H9 (cell line): ENCODE data around the gene NCBP2L. TPM values are rescaled to one million over a fixed set of nuclear protein-coding genes. Genes with fewer than 3 reads are reported as not detected.

ENCODE experiments used
- DNase-seq: peaks from one replicate; pipeline ENCODE4 v3.0.0-alpha.2; 2017
- H2AFZ ChIP-seq: one replicate; pipeline ENCODE4 v1.6.1; 2013; ENCODE audit warnings: mild to moderate bottlenecking, low read length, control low read depth, moderate library complexity
- H2AK5ac ChIP-seq: 2 replicates; pipeline ENCODE4 v1.6.1; 2013; ENCODE audit warnings: low read length, control low read depth, mixed read lengths; ENCODE audit not compliant: insufficient read length
- H2BK120ac ChIP-seq: one replicate; pipeline ENCODE4 v1.6.1; 2013; ENCODE audit warnings: low read depth, mild to moderate bottlenecking, low read length, control low read depth, inconsistent platforms; ENCODE audit not compliant: poor library complexity, severe bottlenecking
- H2BK12ac ChIP-seq: 2 replicates; pipeline ENCODE4 v1.6.1; 2013; ENCODE audit warnings: low read length, control low read depth, mixed read lengths, low read depth; ENCODE audit not compliant: insufficient read length
- H2BK15ac ChIP-seq: 2 replicates; pipeline ENCODE4 v1.6.1; 2013; ENCODE audit warnings: low read depth, low read length, control low read depth
- H2BK20ac ChIP-seq: one replicate; pipeline ENCODE4 v1.6.1; 2013; ENCODE audit warnings: low read depth, mild to moderate bottlenecking, low read length, control low read depth, inconsistent platforms; ENCODE audit not compliant: poor library complexity, severe bottlenecking
- H2BK5ac ChIP-seq: 2 replicates; pipeline ENCODE4 v1.6.1; 2013; ENCODE audit warnings: low read length, control low read depth, mixed read lengths; ENCODE audit not compliant: insufficient read length
- H3K14ac ChIP-seq: 2 replicates; pipeline ENCODE4 v1.6.1; 2013; ENCODE audit warnings: low read length, control low read depth; ENCODE audit not compliant: insufficient read depth
- H3K18ac ChIP-seq: 2 replicates; pipeline ENCODE4 v1.6.1; 2013; ENCODE audit warnings: low read depth, mild to moderate bottlenecking, mixed read lengths, low read length, control low read depth; ENCODE audit not compliant: insufficient read length
- H3K23ac ChIP-seq: 2 replicates; pipeline ENCODE4 v1.6.1; 2013; ENCODE audit warnings: low read length, control low read depth, mixed read lengths, low read depth; ENCODE audit not compliant: insufficient read length
- H3K23me2 ChIP-seq: 2 replicates; pipeline ENCODE4 v1.6.1; 2013; ENCODE audit warnings: low read depth, mild to moderate bottlenecking, mixed read lengths, low read length, control low read depth; ENCODE audit not compliant: insufficient read length, poor library complexity, severe bottlenecking
- H3K27ac ChIP-seq: 2 replicates; pipeline ENCODE4 v1.5.1; 2013; ENCODE audit warnings: low read length, control low read depth, mixed read lengths, low read depth; ENCODE audit not compliant: insufficient read length
- H3K27me3 ChIP-seq: 2 replicates; pipeline ENCODE4 v1.6.1; 2013; ENCODE audit warnings: low read length, control low read depth, inconsistent platforms; ENCODE audit not compliant: insufficient read depth
- H3K4ac ChIP-seq: 2 replicates; pipeline ENCODE4 v1.6.1; 2013; ENCODE audit warnings: low read depth, mild to moderate bottlenecking, control low read depth, inconsistent platforms, low read length, moderate library complexity
- H3K4me1 ChIP-seq: 2 replicates; pipeline ENCODE4 v1.6.1; 2013; ENCODE audit warnings: low read length, control low read depth, inconsistent platforms; ENCODE audit not compliant: insufficient read depth
- H3K4me2 ChIP-seq: 2 replicates; pipeline ENCODE4 v1.6.1; 2013; ENCODE audit warnings: low read length, control low read depth, mixed read lengths; ENCODE audit not compliant: insufficient read length, insufficient read depth
- H3K56ac ChIP-seq: 2 replicates; pipeline ENCODE4 v1.6.1; 2013; ENCODE audit warnings: low read depth, mild to moderate bottlenecking, mixed read lengths, low read length, control low read depth; ENCODE audit not compliant: insufficient read length
- H3K79me1 ChIP-seq: 2 replicates; pipeline ENCODE4 v1.6.1; 2013; ENCODE audit warnings: low read depth, mild to moderate bottlenecking, moderate library complexity, low read length, control low read depth, inconsistent platforms; ENCODE audit not compliant: insufficient read depth, poor library complexity, severe bottlenecking
- H3K79me2 ChIP-seq: 2 replicates; pipeline ENCODE4 v1.6.1; 2013; ENCODE audit warnings: low read length, control low read depth, inconsistent platforms; ENCODE audit not compliant: insufficient read depth
- H3K9ac ChIP-seq: 2 replicates; pipeline ENCODE4 v1.6.1; 2013; ENCODE audit warnings: low read length, control low read depth, mixed read lengths; ENCODE audit not compliant: insufficient read length; ENCODE audit errors: extremely low read depth
- H3K9me3 ChIP-seq: one replicate; pipeline ENCODE4 v1.6.1; 2013; ENCODE audit warnings: low read depth, low read length, inconsistent platforms; ENCODE audit not compliant: control insufficient read depth
- H3T11ph ChIP-seq: one replicate; pipeline ENCODE4 v1.6.1; 2013; ENCODE audit warnings: mild to moderate bottlenecking, low read length, control low read depth, inconsistent platforms
- H4K20me1 ChIP-seq: one replicate; pipeline ENCODE4 v1.6.1; 2013; ENCODE audit not compliant: control insufficient read depth, insufficient read length, insufficient read depth
- H4K5ac ChIP-seq: 2 replicates; pipeline ENCODE4 v1.6.1; 2013; ENCODE audit warnings: low read depth, mild to moderate bottlenecking, mixed read lengths, low read length, control low read depth; ENCODE audit not compliant: insufficient read length
- H4K8ac ChIP-seq: replicated peaks from 2 replicates; pipeline ENCODE4 v1.6.1; 2013; ENCODE audit warnings: low read length, control low read depth, mixed read lengths, low read depth; ENCODE audit not compliant: insufficient read length
- H4K91ac ChIP-seq: 2 replicates; pipeline ENCODE4 v1.6.1; 2013; ENCODE audit warnings: low read depth, mild to moderate bottlenecking, moderate library complexity, mixed read lengths, low read length, control low read depth; ENCODE audit not compliant: insufficient read length
- H3K27ac Mint-ChIP-seq, 3 experiments: 2 replicates in 2 of 3; 3 replicates in 1 of 3; pipeline ENCODE4 v1.8.0; 2020 to 2021; ENCODE audit warnings: mixed read lengths in 3 of 3, mild to moderate bottlenecking in 1 of 3, moderate library complexity in 1 of 3
- H3K27me3 Mint-ChIP-seq: 2 replicates; pipeline ENCODE4 v1.8.0; 2021; ENCODE audit warnings: low read depth, mild to moderate bottlenecking, moderate library complexity, mixed read lengths
- H3K36me3 Mint-ChIP-seq, 3 experiments: 2 replicates in 2 of 3; 3 replicates in 1 of 3; pipeline ENCODE4 v1.8.0; 2020 to 2021; ENCODE audit warnings: low read depth in 3 of 3, mixed read lengths in 3 of 3; ENCODE audit not compliant: insufficient read depth in 1 of 3
- H3K4me1 Mint-ChIP-seq, 2 experiments: 2 replicates each; pipeline ENCODE4 v1.8.0; 2020; ENCODE audit warnings: mixed read lengths in 2 of 2
- H3K4me3 Mint-ChIP-seq, 2 experiments: 2 replicates in 1 of 2; 3 replicates in 1 of 2; pipeline ENCODE4 v1.8.0; 2020 to 2021; ENCODE audit warnings: mild to moderate bottlenecking in 2 of 2, mixed read lengths in 2 of 2, moderate library complexity in 1 of 2
- H3K9me3 Mint-ChIP-seq, 2 experiments: 2 replicates in 1 of 2; 3 replicates in 1 of 2; pipeline ENCODE4 v1.8.0; 2020; ENCODE audit warnings: mild to moderate bottlenecking in 2 of 2, mixed read lengths in 2 of 2, moderate library complexity in 1 of 2
- WGBS: extraction: QIAGEN DNeasy Blood & Tissue Kit; methylation state at CpG from one replicate; pipeline ENCODE4 v1.1.7; 2013; ENCODE audit warnings: missing lambda C conversion rate, low lambda C conversion rate, mixed read lengths; ENCODE audit not compliant: insufficient read length; ENCODE audit errors: extremely low coverage; 5-methylcytosine and 5-hydroxymethylcytosine counted together
- total RNA-seq: library from RNA; stranded (reverse); gene quantifications from 2 replicates; pipeline ENCODE4 v1.2.1, GENCODE V29; 2021
- TF ChIP-seq, protein P1 (sequence below): fragments of 200-600 bp; sonication (generic); conservative IDR thresholded peaks from 3 replicates; pipeline ENCODE4 v1.8.0; 2021; ENCODE audit warnings: antibody characterized with exemption, mild to moderate bottlenecking

Gene NCBP2L
- total RNA-seq, 1 experiment from 2014 or later = not detected

DNA sequence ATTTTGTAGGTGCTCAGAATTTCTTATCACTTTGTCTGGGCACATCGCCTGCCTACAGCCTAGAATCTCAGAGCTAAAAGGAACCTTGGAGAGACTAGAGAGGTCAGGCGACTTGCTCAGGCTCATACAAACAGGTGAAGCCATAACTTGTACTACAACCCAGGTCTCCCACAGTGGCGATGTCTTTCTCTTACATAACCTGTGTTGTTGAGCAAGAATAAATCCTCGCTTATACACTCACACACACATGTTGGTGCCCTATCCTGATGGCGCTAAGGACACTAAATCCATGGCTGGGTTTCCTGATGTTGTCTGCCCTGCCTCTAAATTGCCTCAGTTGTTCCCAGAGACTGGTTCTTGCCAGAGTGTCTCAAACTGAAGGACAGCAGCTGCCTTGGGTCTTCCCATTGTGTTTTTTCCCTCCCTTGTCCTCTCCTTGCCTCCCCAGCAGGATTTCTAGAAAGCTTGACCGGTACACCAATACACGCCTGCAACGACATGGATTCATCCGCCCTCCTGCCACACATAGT, 3.6 kb upstream of the NCBP2L start:
- H3K4me3 Mint-ChIP-seq = peak overlapping the region in 1 of 2 experiments; percentile 41; a peak in 2 of 5 replicates
- H2BK12ac ChIP-seq = no peak overlapping the region

More for the DNA sequence above, 3.6 kb upstream of the NCBP2L start:
- peaks cover 17% of the 10 kb centered on the region for H3K27me3 ChIP-seq
- H3K4me1 ChIP-seq = peaks cover 6% of the 10 kb centered on the region; the same call in 1 of the 2 replicates
- no peak overlapping the region for H2BK15ac ChIP-seq
- H2BK5ac ChIP-seq = no peak overlapping the region
- no peak overlapping the region for H3K18ac ChIP-seq
- H3K79me2 ChIP-seq = no peaks in the 10 kb centered on the region
- no peak overlapping the region for H2AFZ ChIP-seq
- H3K27ac ChIP-seq = no peak overlapping the region
- no peak overlapping the region for H3K14ac ChIP-seq
- H3K23me2 ChIP-seq = peaks cover 7% of the 10 kb centered on the region
- H4K5ac ChIP-seq = no peak overlapping the region
- no peaks in the 10 kb centered on the region for H4K20me1 ChIP-seq
- Mint-ChIP-seq H3K27me3 (peaks cover 45% of the 10 kb centered on the region), H3K27ac (no peak overlapping the region; a peak in 1 of 7 replicates), H3K9me3 (peaks cover 0 to 30% of the 10 kb centered on the region in 2 experiments; a peak in 2 of 5 replicates), H3K4me1 (peaks cover 16 to 31% of the 10 kb centered on the region in 2 experiments), H3K36me3 (peaks cover 0 to 2% (median 0%) of the 10 kb centered on the region in 3 experiments; a peak in 1 of 7 replicates)
- peak overlapping the region; percentile 4 for H3K4me2 ChIP-seq
- H3K56ac ChIP-seq = no peak overlapping the region
- no peak overlapping the region for H3K9ac ChIP-seq
- H3K4ac ChIP-seq = no peak overlapping the region
- no peak overlapping the region for H4K91ac ChIP-seq
- no peak overlapping the region for H4K8ac ChIP-seq
- no peak overlapping the region for H3K23ac ChIP-seq
- no peak overlapping the region for H2BK20ac ChIP-seq
- H2BK120ac ChIP-seq = no peak overlapping the region
- TF ChIP-seq, protein P1, sequence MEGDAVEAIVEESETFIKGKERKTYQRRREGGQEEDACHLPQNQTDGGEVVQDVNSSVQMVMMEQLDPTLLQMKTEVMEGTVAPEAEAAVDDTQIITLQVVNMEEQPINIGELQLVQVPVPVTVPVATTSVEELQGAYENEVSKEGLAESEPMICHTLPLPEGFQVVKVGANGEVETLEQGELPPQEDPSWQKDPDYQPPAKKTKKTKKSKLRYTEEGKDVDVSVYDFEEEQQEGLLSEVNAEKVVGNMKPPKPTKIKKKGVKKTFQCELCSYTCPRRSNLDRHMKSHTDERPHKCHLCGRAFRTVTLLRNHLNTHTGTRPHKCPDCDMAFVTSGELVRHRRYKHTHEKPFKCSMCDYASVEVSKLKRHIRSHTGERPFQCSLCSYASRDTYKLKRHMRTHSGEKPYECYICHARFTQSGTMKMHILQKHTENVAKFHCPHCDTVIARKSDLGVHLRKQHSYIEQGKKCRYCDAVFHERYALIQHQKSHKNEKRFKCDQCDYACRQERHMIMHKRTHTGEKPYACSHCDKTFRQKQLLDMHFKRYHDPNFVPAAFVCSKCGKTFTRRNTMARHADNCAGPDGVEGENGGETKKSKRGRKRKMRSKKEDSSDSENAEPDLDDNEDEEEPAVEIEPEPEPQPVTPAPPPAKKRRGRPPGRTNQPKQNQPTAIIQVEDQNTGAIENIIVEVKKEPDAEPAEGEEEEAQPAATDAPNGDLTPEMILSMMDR = no peak
- WGBS = no CpG with 5 or more reads among the region's 9 CpGs
- no peak overlapping the region for H2AK5ac ChIP-seq
- H3K79me1 ChIP-seq = no peaks in the 10 kb centered on the region
- DNase-seq = no peak
- H3T11ph ChIP-seq = no peak overlapping the region
- H3K9me3 ChIP-seq = no peaks in the 10 kb centered on the region
